Measurements from ENCODE around the gene METTL21A.

Gene METTL21A

GRCh38 chr2:207617011-207617671, 8.1 kb downstream of the METTL21A start:
- Histone ChIP-seq H3K4me3 (ENCODE audit: low read length) (no peak overlapping the region), H3K9me3 (ENCODE audit: control insufficient read depth, low read length) (no peaks in the 10 kb centered on the region), H3K9ac (ENCODE audit: low read length) (no peak overlapping the region), H3K4me1 (ENCODE audit: control insufficient read depth, insufficient read depth, low read length) (peaks cover 7% of the 10 kb centered on the region), H3K36me3 (ENCODE audit: control insufficient read depth, insufficient read depth, low read length) (no peaks in the 10 kb centered on the region), H3K27me3 (ENCODE audit: control insufficient read depth, insufficient read depth, low read length) (no peaks in the 10 kb centered on the region)

DNA sequence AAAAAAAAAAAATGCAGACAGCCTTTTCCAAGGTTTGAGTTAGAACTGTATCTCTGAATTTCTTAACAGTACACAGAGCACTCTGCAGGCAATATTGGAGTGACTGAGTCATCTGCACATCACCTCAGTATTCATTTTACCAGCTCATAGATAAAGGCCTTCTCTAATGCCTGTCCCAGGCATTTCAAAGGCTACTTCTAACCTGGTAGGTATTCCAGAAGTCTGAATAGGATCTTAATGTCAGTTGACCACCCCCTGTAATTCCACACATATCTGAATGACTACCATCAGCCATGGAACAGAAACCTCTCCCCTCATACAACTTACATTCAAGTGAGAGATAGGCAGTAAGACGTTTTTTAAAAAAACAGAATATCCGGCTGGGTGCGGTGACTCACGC, 9.0 kb downstream of the METTL21A start:
- H3K9ac ChIP-seq (ENCODE audit: low read length), result no peak overlapping the region
- H3K27me3 ChIP-seq (ENCODE audit: control insufficient read depth, insufficient read depth, low read length), result no peaks in the 10 kb centered on the region
- no peak overlapping the region for H3K4me3 ChIP-seq (ENCODE audit: low read length)
- H3K4me1 ChIP-seq (ENCODE audit: control insufficient read depth, insufficient read depth, low read length), result peaks cover 7% of the 10 kb centered on the region
- no peaks in the 10 kb centered on the region for H3K36me3 ChIP-seq (ENCODE audit: control insufficient read depth, insufficient read depth, low read length)
- no peaks in the 10 kb centered on the region for H3K9me3 ChIP-seq (ENCODE audit: control insufficient read depth, low read length)

- H3K9me3 ChIP-seq (ENCODE audit: control insufficient read depth, low read length), result no peaks in the 10 kb centered on the region
- H3K36me3 ChIP-seq (ENCODE audit: control insufficient read depth, insufficient read depth, low read length), result no peaks in the 10 kb centered on the region
- peaks cover 7% of the 10 kb centered on the region for H3K4me1 ChIP-seq (ENCODE audit: control insufficient read depth, insufficient read depth, low read length)
Measured at GRCh38 chr2:207614824-207615223, 10.4 kb downstream of the METTL21A start.

DNA sequence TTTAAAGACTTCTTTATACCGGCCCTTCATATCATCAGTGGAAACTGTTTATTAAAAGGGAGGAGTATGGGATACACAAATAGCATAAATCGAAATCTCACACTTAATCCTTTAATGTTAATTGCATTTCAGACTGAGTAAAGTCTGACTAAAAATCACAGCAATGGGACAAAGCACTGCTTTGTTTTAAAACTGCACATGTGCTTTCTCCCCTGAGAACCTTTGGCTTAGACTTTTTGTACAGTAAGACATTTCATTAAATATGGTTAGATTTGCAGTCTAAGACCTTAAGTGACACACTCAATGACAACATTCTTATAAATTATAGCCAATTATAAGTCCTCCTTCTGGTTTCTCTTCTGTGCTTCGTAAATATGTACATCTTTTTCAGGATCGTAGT, 12.5 kb downstream of the METTL21A start:
- Histone ChIP-seq H3K9me3 (ENCODE audit: control insufficient read depth, low read length) (no peaks in the 10 kb centered on the region), H3K9ac (ENCODE audit: low read length) (no peak overlapping the region), H3K4me1 (ENCODE audit: control insufficient read depth, insufficient read depth, low read length) (peaks cover 7% of the 10 kb centered on the region), H3K36me3 (ENCODE audit: control insufficient read depth, insufficient read depth, low read length) (no peaks in the 10 kb centered on the region), H3K4me3 (ENCODE audit: low read length) (no peak overlapping the region), H3K27me3 (ENCODE audit: control insufficient read depth, insufficient read depth, low read length) (no peaks in the 10 kb centered on the region)

More at GRCh38 chr2:207614824-207615223, 10.4 kb downstream of the METTL21A start:
- no peak overlapping the region for H3K9ac ChIP-seq (ENCODE audit: low read length)
- no peak overlapping the region for H3K4me3 ChIP-seq (ENCODE audit: low read length)
- no peaks in the 10 kb centered on the region for H3K27me3 ChIP-seq (ENCODE audit: control insufficient read depth, insufficient read depth, low read length)

GRCh38 chr2:207606829-207607228, 18.4 kb downstream of the METTL21A start:
- H3K9ac ChIP-seq (ENCODE audit: low read length), result no peak overlapping the region
- no peaks in the 10 kb centered on the region for H3K4me1 ChIP-seq (ENCODE audit: control insufficient read depth, insufficient read depth, low read length)
- no peaks in the 10 kb centered on the region for H3K36me3 ChIP-seq (ENCODE audit: control insufficient read depth, insufficient read depth, low read length)
- no peaks in the 10 kb centered on the region for H3K9me3 ChIP-seq (ENCODE audit: control insufficient read depth, low read length)
- no peaks in the 10 kb centered on the region for H3K27me3 ChIP-seq (ENCODE audit: control insufficient read depth, insufficient read depth, low read length)
- no peak overlapping the region for H3K4me3 ChIP-seq (ENCODE audit: low read length)

- Histone ChIP-seq H3K9me3 (ENCODE audit: control insufficient read depth, low read length) (no peaks in the 10 kb centered on the region), H3K36me3 (ENCODE audit: control insufficient read depth, insufficient read depth, low read length) (no peaks in the 10 kb centered on the region), H3K4me1 (ENCODE audit: control insufficient read depth, insufficient read depth, low read length) (no peaks in the 10 kb centered on the region), H3K9ac (ENCODE audit: low read length) (no peak overlapping the region), H3K27me3 (ENCODE audit: control insufficient read depth, insufficient read depth, low read length) (no peaks in the 10 kb centered on the region), H3K4me3 (ENCODE audit: low read length) (no peak overlapping the region)
Measured at GRCh38 chr2:207606399-207606798, 18.8 kb downstream of the METTL21A start.

DNA sequence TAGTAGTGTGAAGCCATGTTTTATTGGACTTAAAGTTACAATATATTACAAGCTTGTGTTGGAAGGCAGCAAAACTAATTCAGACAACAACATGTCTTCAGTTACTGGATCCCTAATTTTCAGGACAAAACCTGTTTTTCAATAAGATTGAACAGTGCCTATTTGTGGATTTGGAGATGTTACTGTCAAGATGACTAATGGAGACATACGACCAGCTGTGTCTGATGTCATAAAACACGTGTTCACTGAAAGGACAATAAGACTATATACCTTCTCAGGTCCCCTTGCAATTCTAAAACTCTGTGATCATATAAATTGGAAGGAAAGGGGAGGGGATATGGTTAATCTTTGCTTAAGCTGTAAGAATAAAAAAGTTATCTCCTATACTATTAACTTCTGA, 21.7 kb downstream of the METTL21A start:
- Histone ChIP-seq H3K9me3 (ENCODE audit: control insufficient read depth, low read length) (no peaks in the 10 kb centered on the region), H3K9ac (ENCODE audit: low read length) (no peak overlapping the region), H3K36me3 (ENCODE audit: control insufficient read depth, insufficient read depth, low read length) (no peaks in the 10 kb centered on the region), H3K27me3 (ENCODE audit: control insufficient read depth, insufficient read depth, low read length) (no peaks in the 10 kb centered on the region), H3K4me3 (ENCODE audit: low read length) (no peak overlapping the region), H3K4me1 (ENCODE audit: control insufficient read depth, insufficient read depth, low read length) (no peaks in the 10 kb centered on the region)

GRCh38 chr2:207601774-207602173, 23.4 kb downstream of the METTL21A start:
- Histone ChIP-seq H3K36me3 (ENCODE audit: control insufficient read depth, insufficient read depth, low read length) (no peaks in the 10 kb centered on the region), H3K4me1 (ENCODE audit: control insufficient read depth, insufficient read depth, low read length) (no peaks in the 10 kb centered on the region), H3K27me3 (ENCODE audit: control insufficient read depth, insufficient read depth, low read length) (no peaks in the 10 kb centered on the region), H3K9ac (ENCODE audit: low read length) (no peak overlapping the region), H3K4me3 (ENCODE audit: low read length) (no peak overlapping the region), H3K9me3 (ENCODE audit: control insufficient read depth, low read length) (no peaks in the 10 kb centered on the region)

DNA sequence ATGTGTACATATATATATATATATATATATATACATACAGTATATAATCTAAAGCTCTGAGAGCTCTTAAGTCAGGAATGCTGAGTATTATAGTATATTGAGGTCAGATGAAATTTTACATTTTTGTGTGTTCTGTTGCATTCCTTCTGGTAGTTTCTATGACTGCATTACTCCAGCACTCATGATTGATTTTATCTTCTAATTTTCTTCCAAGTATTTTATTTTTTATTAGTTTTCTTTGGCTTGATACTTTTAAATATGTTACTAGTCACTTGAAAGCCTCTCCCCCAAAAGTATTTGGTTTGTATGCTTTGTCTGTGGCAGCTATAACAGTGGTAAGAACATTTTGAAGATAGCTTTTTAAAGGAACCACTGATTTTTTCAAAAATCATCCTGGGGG, 25.0 kb downstream of the METTL21A start:
- H3K9ac ChIP-seq (ENCODE audit: low read length), result no peak overlapping the region
- no peaks in the 10 kb centered on the region for H3K4me1 ChIP-seq (ENCODE audit: control insufficient read depth, insufficient read depth, low read length)
- H3K36me3 ChIP-seq (ENCODE audit: control insufficient read depth, insufficient read depth, low read length), result no peaks in the 10 kb centered on the region
- H3K4me3 ChIP-seq (ENCODE audit: low read length), result no peak overlapping the region
- no peaks in the 10 kb centered on the region for H3K27me3 ChIP-seq (ENCODE audit: control insufficient read depth, insufficient read depth, low read length)
- no peaks in the 10 kb centered on the region for H3K9me3 ChIP-seq (ENCODE audit: control insufficient read depth, low read length)

DNA sequence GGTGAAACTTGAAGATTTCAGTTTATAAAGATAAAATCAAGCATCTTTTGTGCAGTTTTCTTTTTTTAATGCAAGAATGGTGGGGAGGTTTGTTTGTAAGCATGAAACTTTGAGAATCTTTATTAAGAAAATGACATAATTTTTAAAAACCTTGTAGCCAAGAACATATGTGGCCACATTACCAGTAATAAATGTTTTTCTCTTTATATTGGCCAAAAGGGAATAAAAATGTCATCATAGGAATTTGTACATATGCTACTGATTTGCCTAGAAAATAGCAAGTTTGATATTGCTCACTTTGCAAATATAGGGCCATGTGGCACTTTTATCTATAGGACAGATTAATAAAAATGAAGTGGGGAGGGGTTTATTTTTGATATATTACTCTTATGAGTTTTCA, 25.6 kb downstream of the METTL21A start:
- Histone ChIP-seq H3K27me3 (ENCODE audit: control insufficient read depth, insufficient read depth, low read length) (no peaks in the 10 kb centered on the region), H3K36me3 (ENCODE audit: control insufficient read depth, insufficient read depth, low read length) (no peaks in the 10 kb centered on the region), H3K4me3 (ENCODE audit: low read length) (no peak overlapping the region), H3K4me1 (ENCODE audit: control insufficient read depth, insufficient read depth, low read length) (no peaks in the 10 kb centered on the region), H3K9ac (ENCODE audit: low read length) (no peak overlapping the region), H3K9me3 (ENCODE audit: control insufficient read depth, low read length) (no peaks in the 10 kb centered on the region)

DNA sequence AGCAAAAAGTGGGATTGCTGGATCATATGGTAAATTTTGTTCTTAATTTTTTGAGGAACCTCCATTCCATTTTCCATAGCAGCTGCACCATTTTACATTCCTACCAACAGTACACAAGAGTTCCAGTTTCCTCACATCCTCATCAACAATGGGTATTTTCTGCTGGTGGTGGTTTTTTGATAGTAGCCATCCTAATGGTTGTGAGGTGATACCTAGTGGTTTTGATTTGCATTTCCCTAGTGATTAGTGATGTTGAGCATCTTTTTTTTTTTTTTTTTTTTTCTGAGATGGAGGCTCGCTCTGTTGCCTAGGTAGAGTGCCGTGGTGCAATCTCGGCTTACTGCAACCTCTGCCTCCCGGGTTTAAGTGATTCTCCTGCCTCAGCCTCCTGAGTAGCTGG, 30.5 kb downstream of the METTL21A start:
- Histone ChIP-seq H3K4me1 (ENCODE audit: control insufficient read depth, insufficient read depth, low read length) (no peaks in the 10 kb centered on the region), H3K9me3 (ENCODE audit: control insufficient read depth, low read length) (no peaks in the 10 kb centered on the region), H3K9ac (ENCODE audit: low read length) (no peak overlapping the region), H3K36me3 (ENCODE audit: control insufficient read depth, insufficient read depth, low read length) (no peaks in the 10 kb centered on the region), H3K27me3 (ENCODE audit: control insufficient read depth, insufficient read depth, low read length) (no peaks in the 10 kb centered on the region), H3K4me3 (ENCODE audit: low read length) (no peak overlapping the region)

DNA sequence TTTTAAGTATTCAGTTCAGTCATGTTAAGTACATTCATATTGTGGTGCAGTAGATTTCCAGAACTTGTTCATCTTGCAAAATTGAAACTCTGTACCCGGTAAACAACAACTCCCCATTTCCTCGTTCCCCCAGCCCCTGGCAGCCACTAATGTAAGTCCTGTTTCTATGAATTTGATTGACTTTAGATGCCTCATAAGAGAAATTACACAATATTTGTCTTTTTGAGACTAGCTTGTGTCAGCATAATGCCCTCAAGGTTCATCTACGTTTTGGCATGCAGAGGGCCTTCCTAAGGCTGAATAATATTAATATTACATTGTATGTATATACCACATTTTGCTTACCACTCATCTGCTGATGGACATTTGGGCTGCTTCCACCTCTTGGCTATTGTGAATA, 30.9 kb downstream of the METTL21A start:
- H3K36me3 ChIP-seq (ENCODE audit: control insufficient read depth, insufficient read depth, low read length), result no peaks in the 10 kb centered on the region
- no peak overlapping the region for H3K9ac ChIP-seq (ENCODE audit: low read length)
- H3K27me3 ChIP-seq (ENCODE audit: control insufficient read depth, insufficient read depth, low read length), result no peaks in the 10 kb centered on the region
- no peak overlapping the region for H3K4me3 ChIP-seq (ENCODE audit: low read length)
- H3K4me1 ChIP-seq (ENCODE audit: control insufficient read depth, insufficient read depth, low read length), result no peaks in the 10 kb centered on the region
- no peaks in the 10 kb centered on the region for H3K9me3 ChIP-seq (ENCODE audit: control insufficient read depth, low read length)

DNA sequence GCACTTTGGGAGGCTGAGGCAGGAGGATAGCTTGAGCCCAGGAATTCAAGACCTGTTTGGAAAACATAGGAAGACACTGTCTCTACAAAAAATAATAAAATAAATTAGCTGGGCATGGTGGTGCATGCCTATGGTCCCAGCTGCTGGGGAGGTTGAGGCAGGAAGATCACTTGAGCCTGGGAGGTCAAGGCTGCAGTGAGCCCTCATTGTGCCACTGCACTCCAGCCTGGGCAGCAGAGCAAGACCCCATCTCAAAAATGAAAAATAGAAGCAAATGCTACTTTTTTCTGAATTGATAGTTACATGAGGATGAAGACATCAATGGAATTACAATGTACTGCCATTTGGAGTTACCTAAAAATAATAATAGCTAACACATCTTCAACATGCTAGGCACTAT, 31.9 kb downstream of the METTL21A start:
- no peak overlapping the region for H3K4me3 ChIP-seq (ENCODE audit: low read length)
- no peaks in the 10 kb centered on the region for H3K4me1 ChIP-seq (ENCODE audit: control insufficient read depth, insufficient read depth, low read length)
- H3K9ac ChIP-seq (ENCODE audit: low read length), result no peak overlapping the region
- H3K27me3 ChIP-seq (ENCODE audit: control insufficient read depth, insufficient read depth, low read length), result no peaks in the 10 kb centered on the region
- no peaks in the 10 kb centered on the region for H3K9me3 ChIP-seq (ENCODE audit: control insufficient read depth, low read length)
- no peaks in the 10 kb centered on the region for H3K36me3 ChIP-seq (ENCODE audit: control insufficient read depth, insufficient read depth, low read length)
